OCI-LY7 (cell line): ENCODE data around the gene DIAPH3. TPM values are rescaled to one million over a fixed set of nuclear protein-coding genes. Genes with fewer than 3 reads are reported as not detected.

ENCODE experiments used
- BruUV-seq: library from RNA; stranded (reverse); fragments of 400-500 nt; replicated peaks from 2 replicates; lab custom pipeline; 2021; lab: Mats Ljungman, UMichigan
- CTCF ChIA-PET: fragments of 300-600 bp; sonication (Branson Sonifier 250); formaldehyde crosslinking; loops from one replicate; lab custom pipeline; 2022; ENCODE audit warnings: antibody characterized with exemption; ENCODE audit not compliant: unreplicated experiment; lab: Charles Lee
- POLR2A ChIA-PET: fragments of 300-600 bp; sonication (Branson Sonifier 250); formaldehyde crosslinking; loops from one replicate; lab custom pipeline; 2022; ENCODE audit warnings: antibody characterized with exemption; lab: Charles Lee
- DNase-seq: peaks from one replicate; pipeline ENCODE4 v3.0.0-alpha.2; 2015; ENCODE audit warnings: low spot score
- H2AFZ ChIP-seq: fragments of 200-600 bp; sonication (generic), shearing (Covaris generic); 2 replicates; pipeline ENCODE4 v1.6.1; 2014; ENCODE audit warnings: mild to moderate bottlenecking, antibody characterized with exemption, low read length, moderate library complexity
- H3K27ac ChIP-seq: fragments of 200-600 bp; sonication (generic); 2 replicates; pipeline ENCODE4 v1.5.1; 2014; ENCODE audit warnings: mixed run types, low read depth, mild to moderate bottlenecking, moderate library complexity, low read length, inconsistent platforms; ENCODE audit not compliant: poor library complexity, severe bottlenecking
- H3K36me3 ChIP-seq: fragments of 200-600 bp; sonication (generic); 2 replicates; pipeline ENCODE4 v1.6.1; 2014; ENCODE audit warnings: mild to moderate bottlenecking, antibody characterized with exemption, low read length, moderate library complexity, mixed read lengths; ENCODE audit not compliant: insufficient read depth
- H3K4me1 ChIP-seq: fragments of 200-600 bp; sonication (generic); 2 replicates; pipeline ENCODE4 v1.5.1; 2014; ENCODE audit warnings: mild to moderate bottlenecking, low read length; ENCODE audit not compliant: insufficient read depth, poor library complexity, severe bottlenecking
- H3K4me2 ChIP-seq: fragments of 200-600 bp; sonication (generic); 2 replicates; pipeline ENCODE4 v1.6.1; 2014; ENCODE audit warnings: mild to moderate bottlenecking, low read length
- H3K4me3 ChIP-seq: fragments of 200-600 bp; sonication (generic); 2 replicates; pipeline ENCODE4 v1.5.1; 2014; ENCODE audit warnings: mild to moderate bottlenecking, low read depth, low read length; ENCODE audit not compliant: poor library complexity, severe bottlenecking
- H3K79me2 ChIP-seq: fragments of 200-600 bp; sonication (generic); 2 replicates; pipeline ENCODE4 v1.6.1; 2016; ENCODE audit warnings: low read depth, mild to moderate bottlenecking, low read length, moderate library complexity, mixed read lengths; ENCODE audit not compliant: insufficient read depth
- H3K9me2 ChIP-seq: fragments of 200-600 bp; sonication (generic); 2 replicates; pipeline ENCODE4 v1.6.1; 2016; ENCODE audit warnings: mild to moderate bottlenecking, low read length, mixed read lengths; ENCODE audit not compliant: insufficient read depth
- H3K9me3 ChIP-seq: fragments of 200-600 bp; sonication (generic); 2 replicates; pipeline ENCODE4 v1.6.1; 2014; ENCODE audit warnings: mild to moderate bottlenecking, mixed run types, low read length, mixed read lengths
- H4K20me1 ChIP-seq: fragments of 200-600 bp; sonication (generic); 2 replicates; pipeline ENCODE4 v1.6.1; 2014; ENCODE audit warnings: mild to moderate bottlenecking, antibody characterized with exemption, low read length, moderate library complexity, mixed read lengths; ENCODE audit not compliant: insufficient read depth
- CTCF ChIP-seq: fragments of 200-600 bp; sonication (generic); conservative IDR thresholded peaks from 2 replicates; pipeline ENCODE4 v1.5.1; 2014; ENCODE audit warnings: mild to moderate bottlenecking, antibody characterized with exemption, low read length, moderate library complexity, mixed read lengths
- EZH2phosphoT487 ChIP-seq: fragments of 200-600 bp; sonication (generic); IDR thresholded peaks from 2 replicates; pipeline ENCODE4 v1.6.1; 2018; ENCODE audit warnings: low read depth, borderline replicate concordance, mild to moderate bottlenecking, mixed run types, antibody characterized with exemption, low read length, moderate library complexity, mixed read lengths
- intact Hi-C: fragments of 100-400 bp; cut with micrococcal nuclease; formaldehyde crosslinking; loops from one replicate; pipeline ENCODE4 v1.10.0; 2022; ENCODE audit not compliant: unreplicated experiment
- total RNA-seq, 2 experiments: library from RNA; depleted of rRNA in 1 of 2; stranded (reverse); fragments of >200 nt in 1 of 2; shearing (Covaris generic) in 1 of 2; gene quantifications; 2 replicates each; pipeline ENCODE4 v1.2.3, GENCODE V29; 2014 to 2022

The DIAPH3 gene
- total RNA-seq, 2 experiments from 2014 or later = 33.5 to 37.2 TPM

- no peaks in the 10 kb centered on the region for H3K79me2 ChIP-seq
- no peak overlapping the region for H3K4me3 ChIP-seq
- no peak overlapping the region for H3K27ac ChIP-seq
- ChIA-PET POLR2A (interaction anchor here (0.6 to 1.4 kb wide), 2 partner anchors 56 to 300 kb away, joined by 3 read pairs; no protein-coding TSS in a partner anchor), CTCF (no interaction called here)
- H3K9me3 ChIP-seq = peaks cover 10% of the 10 kb centered on the region; the same call in 1 of the 2 replicates
- H4K20me1 ChIP-seq = no peaks in the 10 kb centered on the region
- DNase-seq = no peak
- no TSS peak for BruUV-seq
- no peak overlapping the region for H3K4me2 ChIP-seq
- no peaks in the 10 kb centered on the region for H3K9me2 ChIP-seq
- H3K4me1 ChIP-seq = no peaks in the 10 kb centered on the region
- intact Hi-C loops = no loop called here
- no peak for TF ChIP-seq CTCF
- TF ChIP-seq EZH2phosphoT487 = no peak
- H2AFZ ChIP-seq = no peak overlapping the region
- peaks cover 18% of the 10 kb centered on the region for H3K36me3 ChIP-seq
These were observed 137.4 kb downstream of the DIAPH3 start for GRCh38 chr13:60026286-60026685.

- Histone ChIP-seq H3K36me3 (peaks cover 12% of the 10 kb centered on the region), H3K9me3 (peaks cover 8% of the 10 kb centered on the region; the same call in 1 of the 2 replicates), H3K4me1 (peaks cover 13% of the 10 kb centered on the region), H3K4me2 (no peak overlapping the region), H3K9me2 (no peaks in the 10 kb centered on the region), H3K79me2 (0 out of 2 replicates have a peak, but pooled peaks cover 5% of the 10 kb centered on the region), H2AFZ (no peak overlapping the region), H3K27ac (no peak overlapping the region), H3K4me3 (no peak overlapping the region), H4K20me1 (no peaks in the 10 kb centered on the region)
- DNase-seq = no peak
- BruUV-seq = no TSS peak
- intact Hi-C loops = no loop called here
- TF ChIP-seq CTCF (no peak), EZH2phosphoT487 (no peak)
- ChIA-PET CTCF (no interaction called here), POLR2A (no interaction called here)
These were observed 143.4 kb downstream of the DIAPH3 start for GRCh38 chr13:60020288-60020687.
